ENCODE data around the gene TNIP1.
A peak's percentile ranks its signal among the peaks of the same experiment; 100 is the strongest.

Gene TNIP1

GRCh38 chr5:151080613-151081430 lies at the start of gene TNIP1:
TSS of gene TNIP1 (minus strand) at chr5:151081034. CDS start at chr5:151065095, 15,939 bp downstream.
- DNase-seq (ENCODE audit: low read depth in 2 of 2) = peak; percentile 92 to 95

- no peak for DNase-seq (ENCODE audit: low read depth in 2 of 2)
These were observed 49.5 kb upstream of the TNIP1 start for GRCh38 chr5:151130235-151130921.

GRCh38 chr5:151128817-151129216 lies 48.0 kb upstream of the TNIP1 start:
- DNase-seq (ENCODE audit: low read depth in 2 of 2) = no peak

- DNase-seq (ENCODE audit: low read depth in 2 of 2) = no peak
These were observed 47.1 kb upstream of the TNIP1 start for GRCh38 chr5:151127926-151128325.

GRCh38 chr5:151126199-151126645 lies 45.4 kb upstream of the TNIP1 start:
- DNase-seq (ENCODE audit: low read depth in 2 of 2) = peak; percentile 43 to 44

- no peak for DNase-seq (ENCODE audit: low read depth in 2 of 2)
These were observed 44.6 kb upstream of the TNIP1 start for GRCh38 chr5:151125421-151125820.

- peak; percentile 46 to 72 for DNase-seq (ENCODE audit: low read depth in 2 of 2)
These were observed 43.3 kb upstream of the TNIP1 start for GRCh38 chr5:151123897-151124751.

GRCh38 chr5:151122828-151123227 lies 42.0 kb upstream of the TNIP1 start:
- no peak for DNase-seq (ENCODE audit: low read depth in 2 of 2)

GRCh38 chr5:151121665-151122064 lies 40.8 kb upstream of the TNIP1 start:
- DNase-seq (ENCODE audit: low read depth in 2 of 2) = no peak

GRCh38 chr5:151121095-151121494 lies 40.3 kb upstream of the TNIP1 start:
- DNase-seq (ENCODE audit: low read depth in 2 of 2) = no peak

- DNase-seq (ENCODE audit: low read depth in 2 of 2) = no peak
These were observed 38.2 kb upstream of the TNIP1 start for GRCh38 chr5:151118913-151119575.

- peak; percentile 39 to 41 for DNase-seq (ENCODE audit: low read depth in 2 of 2)
These were observed 34.6 kb upstream of the TNIP1 start for GRCh38 chr5:151115272-151115905.

GRCh38 chr5:151113651-151114050 lies 32.8 kb upstream of the TNIP1 start:
- no peak for DNase-seq (ENCODE audit: low read depth in 2 of 2)

- DNase-seq (ENCODE audit: low read depth in 2 of 2) = no peak
These were observed 30.2 kb upstream of the TNIP1 start for GRCh38 chr5:151110992-151111391.

GRCh38 chr5:151110122-151110681 lies 29.4 kb upstream of the TNIP1 start:
- no peak for DNase-seq (ENCODE audit: low read depth in 2 of 2)

GRCh38 chr5:151108566-151108965 lies 27.7 kb upstream of the TNIP1 start:
- DNase-seq (ENCODE audit: low read depth in 2 of 2) = no peak

GRCh38 chr5:151107738-151108520 lies 27.1 kb upstream of the TNIP1 start:
- no peak for DNase-seq (ENCODE audit: low read depth in 2 of 2)

- no peak for DNase-seq (ENCODE audit: low read depth in 2 of 2)
These were observed 26.2 kb upstream of the TNIP1 start for GRCh38 chr5:151107084-151107483.

- no peak for DNase-seq (ENCODE audit: low read depth in 2 of 2)
These were observed 25.7 kb upstream of the TNIP1 start for GRCh38 chr5:151106509-151106908.

- no peak for DNase-seq (ENCODE audit: low read depth in 2 of 2)
These were observed 25.2 kb upstream of the TNIP1 start for GRCh38 chr5:151106043-151106442.

Data from stimulated activated CD8-positive, alpha-beta memory T cell treated with anti-CD3 and anti-CD28 coated beads, Interleukin-15, amount 100 ng/mL, for 48 hours (primary cell).